NCI-H2171 (cell line): ENCODE results near the gene CCDC117.
"Not testable (repeated sequence)": the region's sequence is repeated elsewhere in the genome, so short reads cannot be mapped to it uniquely, and the experiment has no call there.

Experiments
- DNase-seq: peaks from one replicate; lab custom pipeline; 2025; lab: John Stamatoyannopoulos, UW

The CCDC117 gene, protein sequence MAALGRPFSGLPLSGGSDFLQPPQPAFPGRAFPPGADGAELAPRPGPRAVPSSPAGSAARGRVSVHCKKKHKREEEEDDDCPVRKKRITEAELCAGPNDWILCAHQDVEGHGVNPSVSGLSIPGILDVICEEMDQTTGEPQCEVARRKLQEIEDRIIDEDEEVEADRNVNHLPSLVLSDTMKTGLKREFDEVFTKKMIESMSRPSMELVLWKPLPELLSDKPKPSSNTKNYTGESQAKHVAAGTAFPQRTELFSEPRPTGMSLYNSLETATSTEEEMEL

DNA sequence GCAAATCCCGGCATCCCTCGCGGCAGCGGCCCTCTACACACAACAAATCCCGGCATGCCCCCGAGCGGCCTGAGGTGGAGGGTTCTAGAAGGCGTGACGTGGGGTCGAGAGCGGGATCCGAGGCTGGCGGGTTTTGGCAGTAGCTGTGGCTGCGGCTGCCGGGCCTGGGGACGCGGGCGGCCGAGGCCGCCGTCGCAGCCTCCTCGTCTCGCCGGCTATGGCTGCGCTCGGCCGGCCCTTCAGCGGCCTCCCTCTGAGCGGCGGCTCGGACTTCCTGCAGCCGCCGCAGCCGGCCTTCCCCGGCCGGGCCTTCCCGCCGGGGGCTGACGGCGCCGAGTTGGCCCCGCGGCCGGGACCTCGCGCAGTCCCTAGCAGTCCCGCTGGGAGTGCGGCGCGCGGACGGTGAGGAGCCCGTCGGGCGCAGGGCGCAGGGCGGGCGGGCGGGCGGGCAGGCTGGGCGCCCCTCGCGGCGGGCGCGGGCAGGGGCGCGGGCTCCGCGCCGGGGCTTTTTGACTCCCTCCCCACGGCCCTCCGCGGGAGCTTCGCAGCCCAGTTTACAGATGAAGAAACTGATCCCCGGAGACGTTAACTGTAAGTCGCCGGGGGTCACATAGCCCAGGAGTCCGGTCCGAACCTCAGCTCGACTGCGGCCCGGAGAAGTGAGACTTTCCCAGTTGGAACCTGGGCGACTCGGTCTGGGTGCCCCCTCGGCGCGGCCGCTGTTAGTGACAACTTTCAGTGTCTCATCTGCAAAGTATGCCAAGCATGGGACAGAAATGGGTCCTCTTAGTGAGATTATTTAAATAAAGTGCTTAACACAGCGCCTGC lies at the start of gene CCDC117:
TSS of gene CCDC117 (plus strand) at position 63 of the 828 bp plus-strand sequence. CDS start at position 218, 155 bp downstream.
- peak; percentile 98 for DNase-seq

- no peak for DNase-seq
Measured at GRCh38 chr22:28728002-28728401, 44.5 kb upstream of the CCDC117 start.

DNA sequence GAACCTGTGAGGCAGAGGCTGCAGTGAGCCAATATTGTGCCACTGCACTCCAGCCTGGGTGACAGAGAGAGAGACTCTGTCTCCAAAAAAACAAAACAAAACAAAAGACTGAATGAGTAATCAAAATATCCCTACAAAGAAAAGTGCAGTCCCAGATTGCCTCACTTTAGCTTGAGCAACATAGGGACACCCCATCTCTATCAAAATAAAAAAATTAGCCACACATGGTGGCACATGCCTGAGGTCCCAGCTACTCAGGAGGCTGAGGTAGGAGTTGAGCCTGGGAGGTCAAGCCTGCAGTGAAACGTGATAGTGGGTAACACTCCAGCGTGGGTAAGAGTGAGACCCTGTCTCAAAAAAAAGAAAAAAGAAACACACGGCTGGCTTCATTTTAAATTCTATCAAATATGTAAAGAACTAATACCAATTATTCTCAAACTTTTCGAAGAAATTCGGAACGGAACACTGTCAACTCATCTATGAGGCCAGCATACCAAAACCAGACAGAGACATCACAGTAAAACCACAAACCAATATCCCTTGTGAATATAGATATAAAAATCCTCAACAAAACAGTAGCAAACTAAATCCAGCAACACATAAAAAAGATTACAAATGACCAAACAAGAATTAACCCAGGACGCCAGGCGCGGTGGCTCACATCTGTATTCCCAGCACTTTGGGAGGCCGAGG lies 43.7 kb upstream of the CCDC117 start:
- no peak for DNase-seq

DNA sequence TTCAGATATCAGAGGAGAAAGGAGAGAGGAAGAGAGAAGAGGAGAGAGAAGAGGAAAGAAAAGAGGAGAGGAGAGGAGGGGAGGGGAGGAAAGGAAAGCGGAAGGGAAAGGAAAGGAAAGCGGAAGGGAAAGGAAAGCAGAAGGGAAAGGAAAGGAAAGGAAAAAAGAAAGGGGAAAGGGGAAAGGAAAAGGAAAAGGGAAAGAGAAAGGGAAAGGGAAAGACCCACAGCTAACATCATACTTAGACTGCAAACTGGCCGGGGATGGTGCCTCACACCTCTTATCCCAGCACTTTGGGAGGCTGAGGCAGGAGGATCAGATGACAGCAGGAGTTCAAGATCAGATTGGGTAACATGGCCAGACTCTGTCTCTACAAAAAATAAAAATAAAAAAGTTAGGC lies 42.3 kb upstream of the CCDC117 start:
- no peak for DNase-seq

GRCh38 chr22:28734393-28734792 lies 38.1 kb upstream of the CCDC117 start:
- DNase-seq = no peak

DNA sequence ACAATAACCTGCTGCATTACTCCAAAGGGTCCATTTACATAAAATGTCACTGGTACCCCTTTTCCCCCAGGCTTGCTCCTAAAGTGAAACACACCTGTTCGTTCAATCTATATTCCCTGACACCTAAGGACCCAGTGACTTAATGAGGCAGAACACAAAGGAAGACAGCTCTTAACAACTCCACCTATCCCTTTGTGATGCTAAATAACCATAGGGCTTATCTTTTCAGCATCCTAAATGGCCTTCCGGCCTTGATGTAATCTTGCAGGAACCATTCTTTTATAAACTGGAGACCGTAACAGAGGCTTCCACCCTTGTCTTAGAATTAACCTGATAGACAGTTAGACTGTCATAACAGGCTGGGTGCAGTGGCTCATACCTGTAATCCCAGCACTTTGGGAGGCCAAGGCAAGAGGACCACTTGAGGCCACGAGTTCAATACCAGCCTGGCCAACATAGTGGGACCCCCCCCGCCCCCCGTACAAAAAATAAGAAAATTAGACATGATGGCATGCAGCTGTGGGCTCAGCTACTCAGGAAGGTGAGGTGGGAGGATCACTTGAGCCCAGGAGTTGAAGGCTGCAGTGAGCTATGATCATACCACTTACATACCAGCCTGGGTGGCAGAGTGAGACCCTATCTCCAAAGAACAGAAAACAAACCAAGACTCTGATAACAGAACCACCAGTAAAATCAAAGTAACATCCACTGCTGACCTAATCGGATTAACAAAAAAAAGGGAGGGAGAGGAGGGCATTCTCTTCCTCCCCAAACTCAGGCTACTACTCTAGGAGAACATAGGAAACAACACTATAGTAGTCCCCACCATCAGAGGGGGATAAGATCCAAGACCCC lies 36.0 kb upstream of the CCDC117 start:
- no peak for DNase-seq

DNA sequence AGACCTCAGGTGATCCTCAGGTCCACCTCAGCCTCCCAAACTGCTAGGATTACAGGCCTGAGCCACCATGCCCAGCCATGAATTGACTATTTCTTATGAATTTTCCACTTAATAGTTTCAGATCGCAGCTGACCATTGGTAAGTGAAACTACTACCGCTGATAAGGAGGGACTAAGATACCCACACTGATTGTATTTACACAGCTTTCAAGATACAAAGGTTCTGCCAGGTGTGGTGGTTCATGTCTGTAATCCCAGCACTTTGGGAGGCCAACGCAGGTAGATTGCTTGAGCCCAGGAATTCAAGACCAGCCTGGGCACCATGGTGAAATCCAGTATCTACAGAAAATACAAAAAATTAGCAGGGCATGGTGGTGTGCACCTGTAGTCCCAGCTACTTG lies 34.8 kb upstream of the CCDC117 start:
- DNase-seq = no peak

GRCh38 chr22:28738876-28739275 lies 33.6 kb upstream of the CCDC117 start:
- DNase-seq = not testable (repeated sequence)

DNA sequence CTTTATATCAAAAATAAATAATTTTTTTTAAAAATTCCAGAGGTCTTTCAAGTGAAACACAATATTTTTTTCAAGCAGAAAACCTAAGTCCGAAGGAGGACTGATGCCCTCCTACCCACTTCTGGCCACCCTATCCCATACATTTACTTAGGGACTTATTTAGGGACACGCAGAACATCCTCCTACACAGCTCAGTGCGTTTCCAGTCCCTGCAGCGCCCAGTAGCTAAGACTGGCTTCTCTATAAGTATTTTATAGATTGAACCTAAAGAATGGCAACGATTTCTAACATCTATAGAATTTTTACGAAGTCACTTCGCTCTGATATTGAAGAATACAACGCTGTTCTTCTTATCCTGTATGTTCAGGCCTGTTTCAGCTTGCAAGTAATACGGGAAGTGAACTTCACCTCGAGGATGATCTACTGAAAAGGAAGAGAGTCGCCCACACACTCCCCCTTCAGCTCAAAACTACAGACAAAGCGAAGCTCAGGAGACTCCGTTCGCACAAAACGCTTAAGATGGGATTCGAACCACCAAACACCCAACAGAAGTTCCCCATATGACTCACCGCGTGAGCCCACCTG lies 31.2 kb upstream of the CCDC117 start:
- DNase-seq = no peak

DNA sequence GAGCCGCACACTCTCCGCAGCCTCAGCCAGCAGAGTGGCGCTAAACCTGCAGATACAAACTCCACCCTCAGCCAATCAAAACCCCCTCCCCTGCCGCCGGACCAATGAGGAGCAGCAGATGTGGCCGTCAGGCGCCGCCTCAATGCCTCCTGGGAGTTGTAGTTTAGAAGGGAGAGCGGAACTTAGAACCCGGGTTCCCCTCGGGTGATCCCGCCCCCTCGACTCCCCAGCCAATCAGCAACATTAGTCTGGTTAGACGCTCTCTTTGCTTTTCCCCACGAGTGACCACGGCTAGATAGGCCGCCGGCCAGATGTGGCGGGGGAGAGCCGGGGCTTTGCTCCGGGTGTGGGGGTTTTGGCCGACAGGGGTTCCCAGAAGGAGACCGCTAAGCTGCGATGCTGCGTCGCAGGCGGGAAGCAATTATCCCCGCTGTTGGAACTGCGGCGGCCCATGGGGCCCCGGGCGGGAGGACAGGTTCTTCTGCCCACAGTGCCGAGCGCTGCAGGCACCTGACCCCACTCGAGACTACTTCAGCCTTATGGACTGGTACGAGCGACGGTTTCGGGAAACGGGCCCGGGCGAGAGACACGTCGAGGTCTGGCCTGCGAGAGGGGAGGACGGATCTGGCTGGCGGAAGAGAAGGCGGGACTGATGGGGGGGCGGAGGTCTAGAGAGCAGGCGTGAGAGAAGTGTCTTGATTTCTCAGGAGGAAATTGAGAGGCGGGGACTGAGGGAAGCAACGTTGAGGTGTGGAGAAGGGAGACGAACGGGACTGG lies 30.5 kb upstream of the CCDC117 start, which contains the start of the genes CHEK2 and HSCB:
TSS of gene CHEK2 (minus strand) at position 36 of the 777 bp plus-strand sequence. CDS start 7,099 bp downstream, outside the sequence.
TSS of gene HSCB (plus strand) at position 255 of the 777 bp plus-strand sequence. CDS start at position 312, 57 bp downstream.
- DNase-seq = peak; percentile 99

DNA sequence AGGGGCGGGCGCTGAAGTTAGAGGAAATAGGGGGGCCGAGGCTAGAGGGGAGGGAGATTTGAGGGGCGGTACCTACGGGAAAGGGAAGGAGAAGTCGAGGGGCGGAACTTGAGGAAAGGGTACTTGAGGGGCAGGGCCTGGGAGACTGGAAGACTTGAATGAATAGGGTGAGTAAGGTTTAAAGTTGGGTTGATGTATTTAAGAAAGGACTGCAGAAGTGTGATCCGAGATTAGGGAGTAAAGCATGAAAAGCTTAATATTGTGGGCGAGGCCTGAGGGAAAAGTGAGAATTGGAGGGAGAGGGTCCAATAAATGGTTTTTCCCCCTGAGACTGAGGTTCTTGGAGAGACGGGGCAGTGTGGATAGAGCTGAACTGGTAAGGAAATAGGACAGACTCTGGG lies 29.9 kb upstream of the CCDC117 start:
- no peak for DNase-seq

DNA sequence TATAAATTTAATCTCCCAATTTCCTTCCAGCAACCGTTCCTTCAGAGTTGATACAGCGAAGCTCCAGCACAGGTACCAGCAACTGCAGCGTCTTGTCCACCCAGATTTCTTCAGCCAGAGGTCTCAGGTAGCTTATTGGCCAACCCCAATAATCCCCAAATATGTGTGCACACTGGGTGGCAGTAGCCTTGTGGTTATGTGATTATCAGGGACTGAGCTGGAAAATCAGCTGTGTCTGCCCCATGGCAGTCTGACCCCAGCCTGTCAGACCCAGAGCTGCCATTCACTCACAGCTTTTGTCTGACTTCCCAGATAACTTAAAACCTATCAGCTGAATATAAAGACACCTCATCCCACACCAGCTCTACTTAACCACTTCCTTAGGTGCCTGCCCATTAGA lies 28.6 kb upstream of the CCDC117 start:
- no peak for DNase-seq

GRCh38 chr22:28750471-28750881 lies 22.0 kb upstream of the CCDC117 start:
- DNase-seq = no peak

- DNase-seq = not testable (repeated sequence)
Measured at GRCh38 chr22:28754512-28754911, 18.0 kb upstream of the CCDC117 start.

- DNase-seq = no peak
Measured at GRCh38 chr22:28759861-28760560, 12.5 kb upstream of the CCDC117 start.

DNA sequence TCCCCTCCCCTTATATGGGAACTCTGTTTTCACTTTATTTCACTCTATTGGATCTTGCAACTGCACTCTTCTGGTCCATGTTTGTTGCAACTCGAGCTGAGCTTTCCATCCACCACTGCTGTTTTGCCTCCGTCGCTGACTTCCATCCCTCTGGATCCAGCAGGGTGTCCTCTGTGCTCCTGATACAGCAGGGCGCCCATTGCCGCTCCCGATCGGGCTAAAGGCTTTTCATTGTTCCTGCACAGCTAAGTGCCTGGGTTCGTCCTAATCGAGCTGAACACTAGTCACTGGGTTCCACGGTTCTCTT lies 11.1 kb upstream of the CCDC117 start:
- DNase-seq = no peak

DNA sequence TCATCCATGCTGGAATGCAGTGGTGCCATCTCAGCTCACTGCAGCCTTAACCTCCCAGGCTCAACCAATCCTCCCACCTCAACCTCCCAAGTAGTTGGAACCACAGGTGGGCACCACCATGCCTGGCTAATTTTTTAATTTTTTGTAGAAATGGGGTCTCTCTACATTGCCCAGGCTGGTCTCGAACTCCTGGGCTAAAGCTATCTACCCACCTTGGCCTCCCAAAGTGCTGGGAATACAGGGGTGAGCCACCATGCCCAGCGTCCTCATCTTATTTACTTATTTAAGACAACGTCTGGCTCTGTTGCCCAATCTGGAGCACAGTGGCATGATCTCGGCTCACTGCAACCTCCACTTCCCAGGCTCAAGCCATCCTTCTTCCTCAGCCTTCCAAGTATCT lies 10.5 kb upstream of the CCDC117 start:
- DNase-seq = not testable (repeated sequence)

DNA sequence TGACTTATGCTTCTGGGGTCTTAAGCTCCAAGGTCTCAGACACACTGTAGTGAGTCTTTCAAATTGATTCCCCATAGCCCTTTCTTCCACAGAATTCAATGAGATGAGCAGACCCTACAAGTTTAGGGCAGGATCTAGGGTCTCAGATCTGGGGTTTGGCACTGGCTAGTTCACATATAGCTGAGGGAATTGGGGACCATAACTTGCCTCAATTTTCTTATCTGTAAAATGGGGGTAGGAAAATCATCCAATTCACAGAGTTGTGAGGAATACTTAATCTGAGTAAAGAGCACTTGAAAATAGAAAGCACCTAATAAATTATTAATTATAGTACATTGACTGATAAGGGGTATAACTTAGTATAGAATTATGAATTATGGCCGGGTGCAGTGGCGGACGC lies 5.9 kb upstream of the CCDC117 start:
- DNase-seq = no peak

GRCh38 chr22:28768701-28769393 lies 3.6 kb upstream of the CCDC117 start:
- no peak for DNase-seq
